NCI-H748 treated with DMSO at 0.1 percent for 48 hours (cell line): ENCODE results near the gene SCAMP1.
"Not testable (repeated sequence)": the region's sequence is repeated elsewhere in the genome, so short reads cannot be mapped to it uniquely, and the experiment has no call there.

Source experiments
- DNase-seq: peaks from one replicate; lab custom pipeline; 2025; lab: John Stamatoyannopoulos, UW

SCAMP1 gene

DNA sequence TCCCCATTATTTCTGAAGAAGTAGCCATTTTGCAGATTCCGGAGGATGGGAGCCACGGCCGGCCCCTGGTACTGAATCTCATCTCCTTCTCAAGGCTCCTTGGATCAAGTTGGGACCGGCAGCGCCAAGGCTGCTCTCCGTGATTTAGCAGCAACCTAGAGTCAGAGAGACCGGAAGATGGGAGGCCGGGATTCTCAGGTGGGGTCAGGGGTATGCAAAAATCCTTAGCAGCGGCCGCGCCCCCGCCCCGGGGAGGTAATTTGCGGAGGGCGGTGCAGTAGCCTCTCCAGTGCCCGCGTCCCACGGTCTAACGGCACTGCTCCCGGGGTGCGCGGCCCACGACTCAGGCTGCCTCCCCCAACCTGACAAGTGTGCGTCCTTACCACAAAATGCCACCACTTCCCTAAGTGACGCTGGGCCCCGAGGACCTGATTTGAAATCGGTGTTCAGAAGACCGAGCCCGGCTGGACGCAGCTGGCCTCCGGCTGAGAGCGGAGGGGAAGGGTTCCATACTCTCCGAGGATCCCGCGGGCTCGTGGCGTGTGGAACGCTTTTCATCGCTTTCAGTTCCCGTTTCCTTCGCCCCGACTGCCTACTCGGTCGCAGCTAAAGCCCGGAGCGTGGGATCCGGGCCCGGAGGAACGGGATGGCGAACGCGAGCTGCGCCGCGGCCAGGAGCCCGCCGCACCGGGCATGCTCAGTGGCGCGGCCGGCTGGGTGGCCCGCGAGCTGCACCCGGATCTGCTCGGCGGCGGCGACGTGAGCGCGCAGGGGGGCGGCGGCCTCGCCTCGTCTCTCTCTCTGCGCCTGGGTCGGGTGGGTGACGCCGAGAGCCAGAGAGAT is at the start of gene SCAMP1:
Gene SCAMP1 (plus strand): TSS at position 787 of the 843 bp plus-strand sequence. CDS start 55 bp downstream, at position 842.
- peak; percentile 38 for DNase-seq

GRCh38 chr5:78317515-78317914 is 42.9 kb upstream of the SCAMP1 start:
- DNase-seq: no peak

DNA sequence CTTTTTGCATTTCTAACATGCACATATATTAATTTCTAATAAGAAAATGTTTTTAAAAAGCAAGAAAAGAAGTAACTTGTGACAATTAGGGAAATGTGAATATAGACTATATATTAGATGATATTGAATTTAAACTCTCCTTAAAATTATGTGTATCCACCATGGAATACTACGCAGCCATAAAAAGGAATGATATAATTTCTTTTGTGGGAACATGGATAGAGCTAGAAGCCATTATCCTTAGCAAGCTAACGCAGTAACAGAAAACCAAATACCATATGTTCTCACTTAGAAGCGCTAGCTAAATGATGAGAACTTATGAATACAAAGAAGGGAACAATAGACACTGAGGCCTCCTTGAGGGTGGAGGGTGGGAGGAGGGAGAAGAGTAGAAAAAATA is 42.1 kb upstream of the SCAMP1 start:
- DNase-seq: no peak

- peak; percentile 75 for DNase-seq
These were observed 40.0 kb upstream of the SCAMP1 start for GRCh38 chr5:78320401-78320800.

DNA sequence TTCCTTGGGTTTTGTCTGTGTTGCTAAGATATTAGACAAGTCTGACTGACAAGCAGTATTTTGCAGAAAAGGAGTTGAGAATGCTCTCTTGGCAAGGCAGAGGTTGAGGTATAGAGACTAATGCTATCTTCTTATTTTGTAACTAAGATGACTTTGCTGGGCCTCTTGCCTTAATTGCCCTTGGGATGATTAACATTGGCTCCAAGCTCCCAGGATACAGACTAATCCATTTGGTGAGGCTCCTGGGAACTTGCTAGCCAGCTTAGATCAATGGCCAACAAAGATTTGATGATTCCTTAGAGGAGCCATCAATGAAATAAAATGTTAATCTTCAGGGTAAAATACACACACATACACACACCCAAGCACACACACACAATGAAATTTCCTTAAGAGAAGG is 37.2 kb upstream of the SCAMP1 start:
- no peak for DNase-seq

DNA sequence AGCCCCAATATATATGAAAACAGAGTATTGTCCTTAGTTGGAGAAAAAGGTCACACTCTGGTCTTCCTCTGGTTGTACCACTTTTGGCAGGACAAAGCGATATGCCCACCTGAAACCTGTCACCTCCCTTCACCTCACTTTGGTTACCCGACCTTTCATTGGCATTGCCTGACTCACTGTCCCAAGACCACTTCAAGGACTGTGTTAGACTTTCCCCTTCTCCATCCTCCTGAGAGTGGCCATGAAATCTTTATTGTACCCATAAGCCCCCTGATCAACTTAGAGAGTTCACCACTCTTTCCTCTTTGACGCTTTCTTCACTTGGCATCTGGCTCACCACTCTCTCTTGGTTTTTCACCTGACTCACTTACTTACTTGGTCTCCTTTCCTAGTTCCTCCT is 33.5 kb upstream of the SCAMP1 start:
- no peak for DNase-seq

DNA sequence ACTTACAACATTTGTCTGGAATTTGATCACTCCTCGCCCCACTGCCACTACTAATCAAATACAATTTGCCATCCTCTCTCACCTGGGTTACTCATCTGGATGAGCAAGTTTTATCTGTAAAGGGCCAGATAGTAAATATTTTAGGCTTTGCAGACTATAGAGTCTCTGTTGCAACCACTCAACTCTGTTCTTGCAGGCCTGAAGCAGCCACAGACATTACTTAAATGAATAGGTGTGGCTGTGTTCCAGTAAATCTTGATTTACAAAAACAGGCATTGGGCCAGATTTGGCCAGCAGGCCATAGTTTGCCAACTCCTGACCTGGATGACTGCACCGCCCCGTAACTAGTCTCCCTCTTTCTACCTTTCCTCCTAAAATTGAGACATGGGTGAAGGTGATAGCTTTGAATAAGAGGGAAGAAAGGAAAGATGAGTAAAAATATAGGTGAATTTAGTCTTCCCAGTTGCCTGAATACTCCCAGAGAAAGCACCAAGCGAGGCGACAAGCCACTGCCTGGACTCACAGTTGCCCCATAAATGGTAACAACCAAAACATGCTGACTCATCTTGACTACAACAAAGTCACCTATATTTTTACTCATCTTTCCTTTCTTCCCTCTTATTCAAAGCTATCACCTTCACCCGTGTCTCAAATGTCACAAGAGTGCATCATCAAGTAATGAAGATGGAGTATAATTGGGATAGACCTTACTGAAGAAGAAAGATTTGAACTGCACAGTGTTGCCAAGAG is 32.5 kb upstream of the SCAMP1 start:
- DNase-seq: no peak

- DNase-seq: no peak
These were observed 31.7 kb upstream of the SCAMP1 start for GRCh38 chr5:78328585-78329173.

- no peak for DNase-seq
These were observed 28.8 kb upstream of the SCAMP1 start for GRCh38 chr5:78331523-78332080.

DNA sequence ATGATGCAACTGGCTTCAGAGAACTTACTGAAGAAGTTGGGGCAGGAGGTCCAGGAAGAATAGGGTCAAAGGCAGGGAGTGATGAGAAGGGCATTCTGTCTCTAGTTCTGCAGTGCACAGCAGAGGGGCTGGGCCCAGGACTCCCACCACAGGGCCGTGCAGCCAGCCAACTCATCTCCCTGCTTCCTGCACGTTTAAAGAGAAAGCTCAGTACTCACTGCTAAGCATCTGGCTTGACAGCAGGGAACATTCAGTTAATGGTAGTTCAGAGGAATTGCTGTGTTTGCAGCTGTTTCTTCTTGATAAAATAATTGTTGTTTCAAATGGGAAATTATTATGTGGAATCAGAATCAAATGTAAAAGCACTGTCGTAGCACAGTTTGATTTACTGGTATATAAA is 25.6 kb upstream of the SCAMP1 start:
- DNase-seq: no peak

GRCh38 chr5:78335976-78336375 is 24.4 kb upstream of the SCAMP1 start:
- DNase-seq: no peak

DNA sequence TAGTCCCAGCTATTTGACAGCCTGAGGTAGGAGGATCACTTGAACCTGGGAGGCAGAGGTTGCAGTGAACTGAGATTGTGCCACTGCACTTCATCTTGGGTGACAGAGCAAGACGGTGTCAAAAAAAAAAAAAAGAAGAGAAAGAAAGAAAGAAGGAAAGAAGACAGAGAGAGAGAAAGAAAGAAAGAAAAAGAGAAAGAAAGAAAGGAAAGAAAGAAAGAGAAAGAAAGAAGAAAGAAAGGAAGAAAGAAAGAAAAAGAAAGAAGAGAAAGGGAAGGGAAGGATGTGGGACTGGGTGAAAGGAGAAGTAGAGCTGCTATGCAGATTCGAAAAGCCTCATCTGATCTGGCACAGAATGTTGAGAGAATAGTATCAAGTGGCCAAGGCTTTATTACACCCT is 23.7 kb upstream of the SCAMP1 start:
- no peak for DNase-seq

DNA sequence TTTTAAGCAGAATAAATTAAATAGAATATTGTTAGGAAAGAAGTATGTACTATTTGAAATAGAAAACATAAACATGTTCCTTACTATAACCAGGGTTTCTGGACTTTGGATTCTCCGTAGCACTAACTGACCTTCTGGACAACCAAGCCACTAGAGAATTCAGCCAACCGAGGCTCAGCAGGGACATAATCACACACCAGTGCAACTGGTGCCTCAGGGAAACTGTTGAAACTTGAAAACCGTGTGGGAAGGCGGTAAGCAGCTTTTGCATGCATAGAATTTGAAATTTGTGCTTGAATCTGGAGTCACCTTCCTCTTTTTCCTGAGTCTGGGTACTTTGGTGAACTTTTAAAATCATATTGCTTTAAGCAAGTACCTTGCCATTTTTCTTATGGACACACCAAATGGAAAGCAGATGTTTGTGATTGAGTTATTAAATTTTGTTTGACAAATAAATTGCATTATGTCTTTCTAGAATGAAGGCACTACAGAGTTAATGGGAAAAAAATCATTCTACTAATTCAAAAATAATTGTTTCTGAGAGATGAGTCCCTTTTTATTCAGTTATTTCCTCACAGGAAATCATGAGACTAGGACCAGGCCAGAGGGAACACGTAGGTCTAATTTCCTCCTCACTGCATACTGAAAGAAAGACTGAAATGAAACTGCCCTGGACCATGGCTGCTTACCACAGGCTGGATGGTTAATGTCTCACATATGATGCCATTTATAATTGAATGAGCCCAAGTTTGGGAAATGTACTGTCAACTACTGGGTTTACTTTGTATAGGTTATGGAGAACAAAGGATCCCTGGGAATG is 20.6 kb upstream of the SCAMP1 start:
- DNase-seq: no peak

DNA sequence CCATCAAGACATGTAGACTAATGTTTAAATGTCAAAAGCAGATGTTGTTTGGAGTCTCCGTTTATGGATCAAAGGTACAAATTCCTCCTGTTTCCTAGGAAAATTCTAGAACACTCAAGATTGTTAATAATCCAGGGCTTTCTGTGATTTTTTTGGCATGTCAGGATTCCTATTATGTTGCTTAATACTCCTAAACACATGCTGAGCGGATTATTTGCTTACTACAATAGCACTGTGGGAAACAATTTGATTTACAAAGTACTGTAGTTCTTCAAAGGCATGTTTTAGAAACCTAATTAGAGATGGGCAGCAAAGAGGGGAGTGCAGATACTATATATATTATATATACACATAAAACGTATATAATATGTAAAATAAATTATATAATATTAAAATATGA is 19.0 kb upstream of the SCAMP1 start:
- DNase-seq: peak; percentile 7

GRCh38 chr5:78345485-78345884 is 14.9 kb upstream of the SCAMP1 start:
- no peak for DNase-seq

- DNase-seq: no peak
These were observed 6.9 kb upstream of the SCAMP1 start for GRCh38 chr5:78353520-78353919.

DNA sequence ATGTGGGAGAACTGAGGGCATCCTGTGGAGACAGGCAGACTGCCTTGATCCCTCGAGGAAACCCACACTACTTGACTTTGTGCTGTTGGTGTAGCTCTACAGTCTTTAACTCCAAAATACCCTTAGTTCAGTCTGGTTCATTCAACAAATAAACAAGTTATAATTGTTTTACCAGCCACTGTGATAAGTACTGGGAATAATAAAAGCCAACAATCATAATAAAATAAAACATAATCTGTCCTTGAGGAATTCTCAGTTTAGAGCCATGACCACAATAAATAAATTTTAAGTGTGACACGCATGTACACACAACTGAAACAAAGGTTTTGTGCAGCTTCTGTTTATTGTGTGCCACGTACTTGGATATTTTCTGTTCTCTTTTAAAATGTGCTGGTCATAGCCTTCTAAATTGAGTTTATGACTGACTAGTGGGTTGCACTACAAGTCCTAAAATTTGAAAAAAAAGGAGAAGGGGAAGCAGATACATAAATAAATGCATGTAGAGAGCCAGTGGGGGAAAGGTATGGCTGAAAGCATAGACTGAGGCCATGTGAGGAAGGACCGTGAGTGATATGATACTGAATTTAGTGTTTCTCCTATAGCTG is 6.2 kb upstream of the SCAMP1 start:
- DNase-seq: no peak

DNA sequence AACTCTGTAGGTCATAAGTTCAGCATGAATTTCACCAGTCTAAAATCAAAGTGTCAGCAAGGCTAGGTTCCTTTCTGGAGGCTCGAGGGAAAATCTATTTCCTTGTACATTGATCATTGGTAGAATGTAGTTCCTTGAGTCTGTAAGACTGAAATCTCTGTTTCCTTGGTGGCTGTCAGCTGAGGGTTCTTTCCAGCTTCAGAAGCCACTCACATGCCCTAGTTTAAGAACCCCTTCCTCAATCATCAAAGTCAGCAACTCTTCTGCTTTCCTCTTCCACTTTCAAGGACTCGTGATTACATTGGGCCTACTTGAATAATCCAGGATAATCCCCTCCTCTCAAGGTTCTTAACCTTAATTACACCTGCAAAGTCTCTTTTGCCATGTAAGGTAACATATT is 4.9 kb upstream of the SCAMP1 start:
- DNase-seq: no peak

GRCh38 chr5:78359455-78359830 is 974 bp upstream of the SCAMP1 start:
- not testable (repeated sequence) for DNase-seq

DNA sequence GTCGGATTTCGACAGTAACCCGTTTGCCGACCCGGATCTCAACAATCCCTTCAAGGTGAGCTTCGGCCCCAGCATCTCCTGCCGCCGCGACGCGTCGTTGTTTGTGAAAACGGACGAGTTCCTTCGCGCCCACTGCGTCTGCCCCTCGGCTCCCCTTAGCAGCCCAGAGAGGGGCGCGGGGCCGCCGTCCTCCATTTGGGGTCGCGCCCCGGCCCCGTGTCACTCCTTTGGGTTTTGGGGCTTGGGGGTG is 182 bp downstream of the SCAMP1 start:
- no peak for DNase-seq

DNA sequence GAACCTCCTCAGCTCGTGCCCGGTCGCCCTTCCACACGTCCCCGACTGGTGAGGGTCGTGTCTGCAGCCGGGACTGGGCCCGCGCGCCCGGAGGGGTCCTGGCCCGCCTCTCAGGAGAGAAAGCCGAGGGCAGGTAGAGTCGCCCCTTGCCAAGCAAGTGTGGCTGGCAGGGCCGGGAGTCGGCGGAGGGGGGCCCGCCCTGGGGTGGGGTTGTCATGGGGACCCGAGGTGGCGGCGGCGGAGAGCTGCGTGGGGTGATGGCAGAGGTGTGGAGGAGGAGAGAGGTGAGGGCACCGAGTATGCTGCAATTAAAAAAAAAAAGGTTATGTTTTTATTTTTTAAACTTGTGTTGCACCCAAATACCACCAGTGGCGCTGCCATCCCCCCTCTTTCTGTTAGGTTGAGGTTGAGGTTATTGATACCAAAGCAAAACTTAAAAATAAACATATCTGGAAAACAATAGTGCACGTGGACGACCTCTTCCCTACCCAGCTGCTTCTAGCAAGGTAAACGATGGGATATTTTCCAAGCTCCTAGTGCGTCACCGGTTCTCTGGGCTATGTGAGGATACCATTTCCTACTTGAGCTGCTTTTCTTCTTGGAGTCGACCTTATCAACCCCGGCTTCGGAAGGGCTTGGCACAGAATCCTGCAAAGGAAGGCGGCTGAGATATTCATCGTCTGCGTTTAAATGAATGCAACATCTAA is 660 bp downstream of the SCAMP1 start:
- peak; percentile 63 for DNase-seq
